ENCODE results near the gene PRKAG2.
"Not testable (repeated sequence)": the region's sequence is repeated elsewhere in the genome, so short reads cannot be mapped to it uniquely, and the experiment has no call there.

The PRKAG2 gene

GRCh38 chr7:151549083-151549482 lies 327.8 kb downstream of the PRKAG2 start:
- no peak for DNase-seq (ENCODE audit: low read depth)

GRCh38 chr7:151544183-151544582 lies 332.7 kb downstream of the PRKAG2 start:
- no peak for DNase-seq (ENCODE audit: low read depth)

- DNase-seq (ENCODE audit: low read depth), result no peak
Measured at GRCh38 chr7:151542606-151543130, 334.2 kb downstream of the PRKAG2 start.

GRCh38 chr7:151541709-151542499 lies 335.0 kb downstream of the PRKAG2 start:
- DNase-seq (ENCODE audit: low read depth), result no peak

GRCh38 chr7:151540146-151540545 lies 336.8 kb downstream of the PRKAG2 start:
- no peak for DNase-seq (ENCODE audit: low read depth)

GRCh38 chr7:151539088-151539671 lies 337.7 kb downstream of the PRKAG2 start:
- DNase-seq (ENCODE audit: low read depth), result no peak

GRCh38 chr7:151537818-151538561 lies 338.9 kb downstream of the PRKAG2 start:
- no peak for DNase-seq (ENCODE audit: low read depth)

GRCh38 chr7:151536178-151536577 lies 340.7 kb downstream of the PRKAG2 start:
- DNase-seq (ENCODE audit: low read depth), result not testable (repeated sequence)

GRCh38 chr7:151529842-151530241 lies 347.1 kb downstream of the PRKAG2 start:
- no peak for DNase-seq (ENCODE audit: low read depth)

- no peak for DNase-seq (ENCODE audit: low read depth)
Measured at GRCh38 chr7:151524845-151525244, 352.1 kb downstream of the PRKAG2 start.

- no peak for DNase-seq (ENCODE audit: low read depth)
Measured at GRCh38 chr7:151524331-151524730, 352.6 kb downstream of the PRKAG2 start.

GRCh38 chr7:151520419-151521261 lies 356.3 kb downstream of the PRKAG2 start:
- no peak for DNase-seq (ENCODE audit: low read depth)

GRCh38 chr7:151519765-151520418 lies 357.0 kb downstream of the PRKAG2 start, which contains the start of gene RHEB:
Gene RHEB, minus strand, starts transcription at chr7:151519895. Its CDS starts 384 bp downstream, at chr7:151519511.
- DNase-seq (ENCODE audit: low read depth), result peak; percentile 91

- not testable (repeated sequence) for DNase-seq (ENCODE audit: low read depth)
Measured at GRCh38 chr7:151518947-151519764, 357.8 kb downstream of the PRKAG2 start.

- no peak for DNase-seq (ENCODE audit: low read depth)
Measured at GRCh38 chr7:151518105-151518946, 358.6 kb downstream of the PRKAG2 start.

- DNase-seq (ENCODE audit: low read depth), result no peak
Measured at GRCh38 chr7:151517601-151518104, 359.3 kb downstream of the PRKAG2 start.

GRCh38 chr7:151515276-151515565 lies 361.7 kb downstream of the PRKAG2 start:
- DNase-seq (ENCODE audit: low read depth), result no peak

- DNase-seq (ENCODE audit: low read depth), result no peak
Measured at GRCh38 chr7:151514461-151515275, 362.2 kb downstream of the PRKAG2 start.

Measured in HS-5 (cell line).